Adrenal gland (tissue), 12 donors: ENCODE measurements around the gene EBF3. TPM values are rescaled to one million over a fixed set of nuclear protein-coding genes. Genes with fewer than 3 reads are reported as not detected.

ENCODE experiments used
- DNase-seq, 7 donors: peaks; one replicate each; pipeline ENCODE4 v3.0.0-alpha.2; 2019 to 2020
- H3K27ac ChIP-seq, 5 donors: fragments of 200-600 bp; sonication (generic) in 4 of 5; 1 replicate in 3 of 5; 2 replicates in 2 of 5; pipeline versions ENCODE4 v1.5.1 to v1.8.0; 2016 to 2020; ENCODE audit warnings: mild to moderate bottlenecking in 1 of 5
- H3K27me3 ChIP-seq: fragments of 200-600 bp; 2 replicates; pipeline ENCODE4 v1.8.0; 2021
- H3K36me3 ChIP-seq, 2 donors: fragments of 200-600 bp; replicated peaks in 1 of 2; 1 replicate in 1 of 2; 2 replicates in 1 of 2; pipeline versions ENCODE4 v1.5.1 to v1.8.0; 2018 to 2022
- H3K4me1 ChIP-seq, 2 donors: fragments of 200-600 bp; replicated peaks in 1 of 2; 1 replicate in 1 of 2; 2 replicates in 1 of 2; pipeline versions ENCODE4 v1.5.1 to v1.8.0; 2018 to 2021
- H3K4me3 ChIP-seq, 4 donors: fragments of 200-600 bp; sonication (generic) in 3 of 4; one replicate each; pipeline ENCODE4 v1.5.1; 2016 to 2018
- H3K9me3 ChIP-seq, 3 donors: fragments of 200-600 bp; sonication (generic) in 1 of 3; replicated peaks in 1 of 3; 1 replicate in 2 of 3; 2 replicates in 1 of 3; pipeline versions ENCODE4 v1.5.1 to v1.8.0; 2016 to 2021
- POLR2A ChIP-seq, 2 donors: fragments of 450-650 bp; IDR thresholded peaks; one replicate each; pipeline ENCODE4 v1.6.1; 2017; ENCODE audit warnings: antibody characterized with exemption in 2 of 2, mild to moderate bottlenecking in 2 of 2, moderate library complexity in 1 of 2
- WGBS, 4 donors: extraction: QIAGEN DNeasy Blood & Tissue Kit in 2 of 4; methylation state at CpG; one replicate each; pipeline versions ENCODE4 v1.1.5 to v1.1.7; 2013 to 2017; 5-methylcytosine and 5-hydroxymethylcytosine counted together
- intact Hi-C, 2 donors: fragments of 100-400 bp; cut with DNase I; formaldehyde crosslinking; loops; one replicate each; pipeline versions ENCODE4 v1.14.1 to v1.15.0; 2022 to 2023
- polyA plus RNA-seq, 3 donors: library from polyadenylated mRNA; stranded (reverse); fragments of 200-250 nt in 2 of 3; fragments of 350-450 nt in 1 of 3; fragmentation: Illumina TruSeq in 1 of 3; extraction: RNeasy Lipid Tissue Mini Kit (QIAGEN cat#74804) in 1 of 3; gene quantifications; one replicate each; pipeline ENCODE4 v1.2.3, GENCODE V29; 2013 to 2014
- total RNA-seq, 9 donors: library from RNA; depleted of rRNA in 4 of 9; stranded (reverse); fragments of >200 nt in 4 of 9; fragments of 120-200 nt in 1 of 9; fragmentation: NEBNext Ultra II Directional in 1 of 9; extraction: Animal tissue kit (Norgen Biotek cat#: 25700) in 1 of 9; gene quantifications; one replicate each; pipeline versions ENCODE4 v1.1.0 to v1.2.4, GENCODE V29; 2013 to 2023
- TF ChIP-seq, protein P1 (sequence below), 6 experiments: fragments of 450-650 bp in 4 of 6; fragments of 200-600 bp in 2 of 6; sonication (generic) in 1 of 6; IDR thresholded peaks; 1 replicate in 5 of 6; 2 replicates in 1 of 6; pipeline versions ENCODE4 v1.5.1 to v1.8.0; 2016 to 2021; ENCODE audit warnings: antibody characterized with exemption in 6 of 6, mild to moderate bottlenecking in 2 of 6, moderate library complexity in 1 of 6
- donor health status: healthy with polysubstance abuse.
- donor health status: Bipolar disorder and iron deficiency.
- donor health status: DM: yes; HTN: yes; CAD: no.
- donor health status: DM: no; HTN: no; CAD: no.
- donor health status: DM: no; HTN: no; CAD: no.
- donor health status: DM: yes; HTN: yes; CAD: no.

Gene EBF3
- total and polyA plus RNA-seq, 12 donors: 0.12 to 2.2 (median 0.53) TPM; not detected in 1

DNA sequence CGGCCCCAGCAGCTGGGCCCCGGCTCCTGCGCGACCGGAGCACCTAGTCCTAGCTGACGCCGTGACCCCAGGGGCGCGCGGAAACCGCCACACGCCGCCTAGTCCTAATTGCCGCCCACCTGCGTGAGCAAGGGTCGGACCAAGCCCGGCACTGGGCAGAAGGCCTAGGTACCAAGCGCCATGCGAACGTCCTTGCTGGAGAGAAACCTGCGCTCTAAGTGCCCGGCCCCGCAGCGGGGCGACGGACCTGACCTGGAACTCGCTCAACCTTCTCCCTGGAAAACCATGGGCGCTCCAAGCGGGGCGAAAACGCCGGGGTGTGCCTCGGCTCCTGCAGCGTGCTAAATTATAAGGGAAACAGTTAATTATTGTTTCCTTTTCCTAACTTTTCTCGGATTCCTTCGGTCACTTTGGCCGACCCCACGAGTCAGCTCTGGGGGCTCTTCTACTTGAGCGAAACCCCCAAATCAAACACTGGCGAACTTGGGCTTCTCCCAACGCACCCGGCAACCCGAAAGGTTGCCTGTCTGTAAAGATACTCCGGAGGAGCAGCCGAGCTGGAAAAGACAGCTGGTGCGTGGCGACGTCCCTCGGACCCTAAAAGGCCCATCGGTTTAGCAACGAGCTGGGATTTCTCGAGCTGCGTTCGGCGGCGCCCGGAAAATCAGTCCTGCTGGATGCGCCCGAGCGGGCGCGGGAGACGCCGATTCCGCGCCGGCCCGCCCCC is 5.3 kb upstream of the EBF3 start:
- Histone ChIP-seq H3K36me3 (no peaks in the 10 kb centered on the region), H3K4me3 (no peak overlapping the region), H3K4me1 (peaks cover 3 to 17% of the 10 kb centered on the region in 2 donors), H3K27ac (no peak overlapping the region), H3K9me3 (no peaks in the 10 kb centered on the region), H3K27me3 (peaks cover 98% of the 10 kb centered on the region)
- TF ChIP-seq POLR2A (IDR thresholded peaks at IDR 0.05): no peak
- TF ChIP-seq, protein P1, sequence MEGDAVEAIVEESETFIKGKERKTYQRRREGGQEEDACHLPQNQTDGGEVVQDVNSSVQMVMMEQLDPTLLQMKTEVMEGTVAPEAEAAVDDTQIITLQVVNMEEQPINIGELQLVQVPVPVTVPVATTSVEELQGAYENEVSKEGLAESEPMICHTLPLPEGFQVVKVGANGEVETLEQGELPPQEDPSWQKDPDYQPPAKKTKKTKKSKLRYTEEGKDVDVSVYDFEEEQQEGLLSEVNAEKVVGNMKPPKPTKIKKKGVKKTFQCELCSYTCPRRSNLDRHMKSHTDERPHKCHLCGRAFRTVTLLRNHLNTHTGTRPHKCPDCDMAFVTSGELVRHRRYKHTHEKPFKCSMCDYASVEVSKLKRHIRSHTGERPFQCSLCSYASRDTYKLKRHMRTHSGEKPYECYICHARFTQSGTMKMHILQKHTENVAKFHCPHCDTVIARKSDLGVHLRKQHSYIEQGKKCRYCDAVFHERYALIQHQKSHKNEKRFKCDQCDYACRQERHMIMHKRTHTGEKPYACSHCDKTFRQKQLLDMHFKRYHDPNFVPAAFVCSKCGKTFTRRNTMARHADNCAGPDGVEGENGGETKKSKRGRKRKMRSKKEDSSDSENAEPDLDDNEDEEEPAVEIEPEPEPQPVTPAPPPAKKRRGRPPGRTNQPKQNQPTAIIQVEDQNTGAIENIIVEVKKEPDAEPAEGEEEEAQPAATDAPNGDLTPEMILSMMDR (IDR thresholded peaks at IDR 0.05): peak in 1 of 6 experiments; percentile 6
- WGBS, 4 donors: 4 to 8% (median 6%) methylated on average over 19 to 68 of the region's 68 CpGs
- intact Hi-C loops: no loop called here
- DNase-seq: no peak

DNA sequence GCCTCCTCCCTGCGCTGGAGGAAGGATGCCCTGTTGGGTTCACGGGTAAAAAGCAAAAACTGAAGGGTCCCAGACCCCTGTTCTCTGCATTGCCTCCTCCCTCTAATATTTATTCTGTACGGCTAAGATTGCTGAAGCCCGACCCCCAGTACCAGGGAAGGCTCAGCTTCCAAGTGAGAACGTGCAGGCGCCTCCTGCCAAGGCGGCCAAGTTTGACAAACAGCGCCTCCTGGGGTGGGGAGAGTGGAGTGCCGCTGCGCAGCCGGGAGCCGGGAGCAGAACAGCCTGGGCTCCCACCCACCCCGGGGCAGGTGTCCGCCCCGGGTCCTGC is 4.7 kb upstream of the EBF3 start:
- no peaks in the 10 kb centered on the region for H3K36me3 ChIP-seq
- TF ChIP-seq, protein P1 (IDR thresholded peaks at IDR 0.05): peak in 2 of 6 experiments; percentile 30 to 41
- no peak for TF ChIP-seq POLR2A (IDR thresholded peaks at IDR 0.05)
- peak in 2 of 7 donors; percentile 13 to 23 for DNase-seq
- H3K9me3 ChIP-seq: no peaks in the 10 kb centered on the region
- no peak overlapping the region for H3K27ac ChIP-seq
- H3K4me3 ChIP-seq: no peak overlapping the region
- WGBS, 4 donors: 0 to 2% (median 1%) methylated on average over 7 to 15 of the region's 15 CpGs
- peaks cover 96% of the 10 kb centered on the region for H3K27me3 ChIP-seq
- intact Hi-C loops: no loop called here
- peaks cover 3 to 17% of the 10 kb centered on the region in 2 donors for H3K4me1 ChIP-seq

DNA sequence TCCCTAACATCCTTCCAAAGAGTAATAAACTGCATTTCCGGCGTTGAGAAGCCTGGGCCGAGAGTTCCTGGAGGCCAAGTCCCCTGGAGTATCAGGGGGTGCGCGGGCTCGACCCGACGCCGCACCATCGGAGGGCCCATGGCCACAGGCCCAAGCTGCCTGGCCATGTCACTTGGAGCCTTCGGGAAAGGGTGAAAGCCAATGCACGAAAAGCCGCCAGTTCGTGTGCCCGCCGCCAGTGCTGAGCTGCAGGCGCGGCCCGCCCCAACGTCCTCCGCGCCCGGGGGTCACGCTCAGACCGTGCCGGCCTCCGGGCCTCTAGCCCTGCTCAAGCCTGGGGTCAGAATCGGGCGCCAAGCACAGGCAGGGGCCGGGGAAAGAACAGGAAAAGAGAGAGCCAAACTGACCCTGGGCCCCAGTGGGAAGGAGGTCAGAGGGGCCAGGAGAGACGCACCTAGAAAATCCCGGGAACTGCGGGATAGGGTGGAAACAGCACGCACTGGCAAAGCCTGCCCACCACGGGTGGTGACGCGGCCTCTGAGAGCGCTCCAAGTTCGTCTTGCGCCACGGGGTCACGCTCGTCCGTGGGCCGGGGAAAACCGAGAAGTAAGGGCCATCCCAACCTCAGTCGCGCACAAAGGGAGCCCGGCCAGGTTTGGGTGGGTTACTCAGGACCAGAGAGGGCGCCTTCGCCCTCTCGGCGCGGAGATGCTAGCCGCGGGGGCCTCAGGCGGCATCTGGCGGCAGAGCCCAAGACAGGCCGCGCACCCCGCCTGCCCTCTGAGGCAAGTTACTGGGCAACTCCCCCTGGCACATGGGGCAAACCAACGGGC is 4.2 kb upstream of the EBF3 start:
- H3K27me3 ChIP-seq: peaks cover 95% of the 10 kb centered on the region
- H3K4me1 ChIP-seq: peaks cover 3 to 17% of the 10 kb centered on the region in 2 donors
- no peaks in the 10 kb centered on the region for H3K36me3 ChIP-seq
- DNase-seq: no peak
- TF ChIP-seq, protein P1 (IDR thresholded peaks at IDR 0.05): no peak
- no peak for TF ChIP-seq POLR2A (IDR thresholded peaks at IDR 0.05)
- no peak overlapping the region for H3K4me3 ChIP-seq
- H3K27ac ChIP-seq: no peak overlapping the region
- no peaks in the 10 kb centered on the region for H3K9me3 ChIP-seq
- WGBS, 4 donors: 4 to 15% (median 6%) methylated on average over 25 to 62 of the region's 62 CpGs
- intact Hi-C loops: no loop called here

DNA sequence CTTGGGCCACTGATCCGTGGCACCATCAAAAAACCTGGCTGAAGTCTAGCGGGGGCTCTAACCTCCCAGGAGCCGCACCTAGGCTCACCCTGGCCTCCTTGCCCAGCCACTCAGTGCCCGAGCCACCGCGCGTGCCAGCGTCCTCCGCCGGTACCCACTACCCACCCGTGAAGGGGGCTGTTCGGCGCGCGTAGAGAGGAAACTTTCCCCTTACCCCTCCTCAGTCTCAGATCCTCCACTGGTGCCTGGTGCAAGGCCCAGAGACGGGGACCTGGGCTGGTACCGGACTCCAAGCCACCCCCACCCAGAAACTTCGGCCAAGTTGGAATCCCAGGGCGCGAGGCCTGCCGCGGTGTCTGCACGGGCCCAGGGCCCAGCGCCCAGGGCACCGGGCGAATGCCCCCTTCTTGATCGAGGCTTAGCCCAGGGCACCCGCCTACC is 3.5 kb upstream of the EBF3 start:
- DNase-seq: no peak
- TF ChIP-seq, protein P1 (IDR thresholded peaks at IDR 0.05): no peak
- no peak for TF ChIP-seq POLR2A (IDR thresholded peaks at IDR 0.05)
- Histone ChIP-seq H3K4me3 (no peak overlapping the region), H3K4me1 (peaks cover 3 to 23% of the 10 kb centered on the region in 2 donors), H3K27ac (no peak overlapping the region), H3K27me3 (peaks cover 95% of the 10 kb centered on the region), H3K9me3 (no peaks in the 10 kb centered on the region), H3K36me3 (no peaks in the 10 kb centered on the region)
- intact Hi-C loops: no loop called here
- WGBS, 4 donors: 0 to 23% (median 13%) methylated on average over 1 to 28 of the region's 28 CpGs
